GM19372 (cell line): Measurements from ENCODE around the gene ULBP2.

Experiments
- ATAC-seq: cut with Tn5 transposase; IDR thresholded peaks from one replicate; pipeline ENCODE4 v1.9.1; 2021; ENCODE audit warnings: mild to moderate bottlenecking, low read depth, moderate library complexity; ENCODE audit not compliant: unreplicated experiment

The ULBP2 gene, protein sequence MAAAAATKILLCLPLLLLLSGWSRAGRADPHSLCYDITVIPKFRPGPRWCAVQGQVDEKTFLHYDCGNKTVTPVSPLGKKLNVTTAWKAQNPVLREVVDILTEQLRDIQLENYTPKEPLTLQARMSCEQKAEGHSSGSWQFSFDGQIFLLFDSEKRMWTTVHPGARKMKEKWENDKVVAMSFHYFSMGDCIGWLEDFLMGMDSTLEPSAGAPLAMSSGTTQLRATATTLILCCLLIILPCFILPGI

DNA sequence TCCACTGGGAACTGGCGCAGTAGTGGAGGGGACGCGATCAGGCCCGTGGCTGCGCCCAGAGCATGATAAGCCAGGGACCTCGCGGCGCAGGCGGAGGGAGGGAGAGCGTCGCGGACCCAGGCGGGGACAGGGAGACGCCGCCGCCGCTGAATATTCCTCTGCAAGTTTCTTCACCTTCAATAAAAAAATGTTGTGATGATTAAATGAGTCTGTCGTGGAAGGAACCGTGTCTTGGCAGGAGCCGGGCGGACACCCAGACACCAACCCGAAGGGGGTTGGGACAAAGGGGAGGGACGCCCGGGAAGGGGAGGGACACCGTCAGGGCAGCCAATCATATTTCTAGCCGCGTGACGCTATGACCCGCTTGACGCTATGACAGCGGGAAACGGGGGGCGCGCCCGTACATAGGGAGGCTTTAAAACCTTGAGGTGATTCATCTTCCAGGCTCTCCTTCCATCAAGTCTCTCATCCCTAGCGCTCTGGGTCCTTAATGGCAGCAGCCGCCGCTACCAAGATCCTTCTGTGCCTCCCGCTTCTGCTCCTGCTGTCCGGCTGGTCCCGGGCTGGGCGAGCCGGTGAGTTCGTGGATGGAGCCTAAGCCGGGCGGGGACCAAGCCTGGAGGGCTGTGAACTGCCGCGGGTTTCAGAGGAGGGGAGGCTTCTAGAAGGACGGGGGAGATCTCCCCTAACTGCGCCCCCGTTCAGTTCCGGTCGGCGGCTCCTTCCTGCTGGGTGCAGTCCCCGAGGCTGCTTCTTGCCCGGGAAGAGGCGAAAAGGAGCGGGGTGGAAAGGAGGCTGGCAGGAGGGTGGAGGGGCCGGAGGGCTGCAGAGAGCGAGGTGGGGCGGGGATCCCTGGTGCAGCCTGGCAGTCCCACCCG lies at the start of gene ULBP2:
Gene ULBP2, plus strand, starts transcription at position 432 of the 878 bp plus-strand sequence. Its CDS starts 59 bp downstream, at position 491.
- ATAC-seq = no peak

GRCh38 chr6:149895048-149895590 lies 46.7 kb upstream of the ULBP2 start:
- no peak for ATAC-seq

DNA sequence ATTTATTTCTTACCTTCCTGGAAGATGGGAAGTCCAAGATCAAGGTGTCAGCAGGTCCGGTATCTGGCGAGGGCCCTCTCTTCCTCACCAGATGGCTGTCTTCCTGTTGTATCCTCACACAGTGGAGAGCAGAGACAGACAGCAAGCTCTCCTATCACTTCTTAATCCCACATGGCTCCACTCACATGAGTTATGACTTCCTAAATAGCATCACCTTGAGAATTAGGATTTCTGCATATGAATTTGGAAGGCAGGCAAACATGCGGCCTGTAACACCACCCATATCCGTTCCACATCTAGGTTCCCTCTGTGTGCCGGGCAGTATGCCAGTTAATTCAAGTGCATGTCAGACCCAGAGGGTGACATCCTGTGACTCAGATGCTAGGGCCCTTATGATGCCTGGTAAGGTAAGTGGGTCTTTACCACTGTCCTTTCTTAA lies 46.0 kb upstream of the ULBP2 start:
- ATAC-seq = no peak

GRCh38 chr6:149896491-149896890 lies 45.3 kb upstream of the ULBP2 start:
- no peak for ATAC-seq

GRCh38 chr6:149897015-149897697 lies 44.7 kb upstream of the ULBP2 start:
- no peak for ATAC-seq

- no peak for ATAC-seq
These were observed 43.7 kb upstream of the ULBP2 start, which contains the start of gene RAET1E for GRCh38 chr6:149897855-149898744. RAET1E (minus strand) TSS chr6:149898113; CDS start chr6:149890901, 7,212 bp downstream.

GRCh38 chr6:149898966-149899365 lies 42.8 kb upstream of the ULBP2 start:
- no peak for ATAC-seq

- no peak for ATAC-seq
These were observed 42.3 kb upstream of the ULBP2 start for GRCh38 chr6:149899486-149899885.

DNA sequence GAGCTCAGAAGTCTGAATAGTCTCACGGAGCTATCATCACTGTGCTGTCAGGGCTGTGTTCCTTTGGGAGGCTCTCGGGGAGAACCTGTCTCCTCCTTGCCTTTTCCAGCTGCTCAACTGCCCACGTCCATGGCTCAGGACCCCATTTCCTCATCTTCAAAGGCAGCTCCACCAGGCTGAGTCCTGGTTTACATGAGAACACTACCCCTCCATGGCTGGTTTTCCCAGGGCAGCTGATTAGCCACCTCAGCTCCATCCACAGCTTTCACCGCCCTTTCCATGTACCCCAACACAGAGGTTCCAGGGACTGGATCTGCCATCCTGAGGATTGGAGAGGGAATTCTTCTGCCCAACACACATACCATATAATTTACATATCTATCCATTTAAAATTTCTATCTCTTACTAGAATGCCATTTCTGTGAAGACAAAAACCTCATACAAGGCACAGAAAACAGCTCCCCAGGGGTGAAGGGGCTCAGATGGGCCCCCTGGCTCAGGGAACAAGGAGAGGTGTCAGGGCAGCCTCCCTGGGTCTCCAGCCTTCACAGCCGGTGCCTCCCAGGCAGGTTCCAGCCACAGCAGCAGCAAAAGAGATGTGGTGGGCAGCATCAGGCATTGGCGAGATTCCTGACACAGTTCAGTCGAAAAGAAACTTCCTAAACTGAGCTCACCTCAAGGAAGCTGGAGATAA lies 41.7 kb upstream of the ULBP2 start:
- no peak for ATAC-seq

DNA sequence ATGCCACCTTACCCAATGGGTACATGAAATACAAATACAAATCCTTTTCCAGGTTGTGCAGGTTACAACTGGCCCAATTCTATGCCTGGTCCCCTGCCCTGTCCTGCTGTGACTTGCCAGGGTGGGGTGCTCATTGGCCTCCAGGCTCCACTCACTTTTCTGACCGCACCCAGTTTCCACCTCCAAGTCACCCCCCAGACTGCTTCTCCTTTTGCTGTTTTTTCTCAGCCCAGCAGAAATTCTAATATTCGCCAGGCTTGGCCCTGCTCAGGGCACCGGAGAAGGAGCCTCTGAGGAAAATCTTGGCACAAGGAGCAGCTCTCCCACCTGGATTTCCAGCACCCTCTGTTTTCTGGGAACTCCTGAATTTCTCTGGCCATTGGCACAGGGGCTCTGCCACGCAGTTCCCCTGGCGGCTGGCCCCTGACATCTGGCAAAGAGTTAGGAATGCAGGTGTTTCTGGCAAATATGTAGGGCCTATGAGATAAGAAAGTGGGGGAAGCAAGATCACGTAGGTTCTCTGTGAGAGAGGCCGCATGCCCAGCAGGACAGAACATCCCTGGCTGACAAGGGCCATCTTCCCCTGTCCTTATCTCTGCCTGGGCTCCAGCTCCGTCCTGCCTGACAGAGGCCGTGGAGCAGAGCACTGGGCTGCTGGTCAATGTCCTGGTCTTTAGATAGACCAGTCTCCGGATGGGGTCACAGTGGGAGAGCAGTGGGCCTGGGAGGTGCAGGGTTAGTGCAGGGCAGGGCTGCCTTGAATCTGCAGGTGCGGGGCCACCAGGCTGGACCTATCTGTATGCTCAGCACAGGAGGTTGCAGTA lies 41.0 kb upstream of the ULBP2 start:
- ATAC-seq = no peak

- ATAC-seq = no peak
These were observed 40.2 kb upstream of the ULBP2 start for GRCh38 chr6:149901444-149902140.

- no peak for ATAC-seq
These were observed 37.7 kb upstream of the ULBP2 start for GRCh38 chr6:149903938-149904611.

DNA sequence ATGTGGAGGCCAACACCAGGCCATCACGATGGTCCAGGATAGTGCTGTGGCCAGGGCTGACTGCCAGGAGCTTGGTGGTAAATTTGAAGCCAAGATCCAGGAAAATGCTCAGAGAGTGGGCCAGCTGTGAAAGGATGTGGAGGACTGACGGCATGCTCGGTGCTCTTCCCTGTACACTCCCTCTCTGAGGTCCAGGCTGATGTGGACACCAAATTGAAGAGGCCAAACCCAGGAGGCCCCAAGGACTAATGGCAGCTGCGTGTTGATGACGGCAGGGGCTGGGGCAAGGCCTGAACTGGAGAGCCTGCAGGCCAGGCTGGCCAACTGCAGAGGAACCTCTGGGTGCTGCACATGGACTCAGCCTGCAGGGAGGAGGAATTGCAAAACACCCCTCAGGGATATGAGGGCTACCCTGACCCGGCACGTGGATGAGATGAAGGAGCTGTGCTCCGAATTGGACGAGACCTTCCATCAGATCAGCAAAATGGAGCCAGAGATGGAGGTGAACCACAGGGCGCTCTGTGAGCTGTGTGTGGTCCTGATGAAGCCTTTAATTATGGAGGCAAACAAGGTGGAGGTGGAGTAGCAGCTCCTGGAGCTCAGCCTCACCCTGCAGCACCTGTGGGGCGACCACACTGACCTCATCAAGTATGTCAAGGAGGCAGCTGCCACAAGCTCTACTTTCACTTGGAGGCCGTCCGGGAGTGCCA lies 37.0 kb upstream of the ULBP2 start:
- ATAC-seq = no peak

- no peak for ATAC-seq
These were observed 36.4 kb upstream of the ULBP2 start for GRCh38 chr6:149905371-149905910.

GRCh38 chr6:149905911-149906371 lies 35.9 kb upstream of the ULBP2 start:
- ATAC-seq = no peak

DNA sequence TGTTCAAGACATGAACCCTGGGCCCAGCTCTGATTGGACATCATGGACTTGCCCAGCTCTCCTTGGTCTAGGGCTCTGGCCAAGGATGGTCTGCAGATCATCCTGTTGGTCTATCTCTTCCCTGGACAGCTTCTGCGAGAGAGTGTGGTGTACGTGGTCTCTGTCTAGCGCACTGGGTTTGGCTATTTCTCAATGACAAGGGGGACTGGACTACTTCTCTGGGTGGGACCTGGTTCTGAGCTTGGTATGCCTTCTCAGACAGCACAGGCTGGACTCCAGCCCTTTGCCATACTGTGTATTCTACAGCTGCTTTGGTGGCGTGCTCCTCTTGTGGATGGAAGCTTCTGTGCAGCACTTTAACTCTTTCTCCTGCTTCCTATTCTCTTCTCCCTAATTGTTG lies 35.4 kb upstream of the ULBP2 start:
- no peak for ATAC-seq
